Measurements from ENCODE around the gene LONP1.

Gene LONP1

GRCh38 chr19:5684694-5685430 is 35.1 kb downstream of the LONP1 start:
- Histone ChIP-seq H3K36me3 (ENCODE audit: insufficient read depth, insufficient read length, low read length) (no peaks in the 10 kb centered on the region), H3K4me3 (ENCODE audit: insufficient read length, low read depth) (no peak overlapping the region)
- TF ChIP-seq SUZ12 (IDR thresholded peaks at IDR 0.05; ENCODE audit: extremely low read depth, insufficient read depth, insufficient read length) (no peak), ZNF274 (IDR thresholded peaks at IDR 0.05; ENCODE audit: low read depth, low read length) (no peak), YY1 (IDR thresholded peaks at IDR 0.05; ENCODE audit: insufficient read depth, insufficient read length) (no peak)

GRCh38 chr19:5683177-5683886 is 36.6 kb downstream of the LONP1 start:
- Histone ChIP-seq H3K9me3 (ENCODE audit: insufficient read depth, low read length) (no peaks in the 10 kb centered on the region), H3K36me3 (ENCODE audit: insufficient read depth, insufficient read length, low read length) (peaks cover 1% of the 10 kb centered on the region), H3K9ac (ENCODE audit: insufficient read length, low read depth) (no peak overlapping the region), H3K4me1 (ENCODE audit: insufficient read depth, insufficient read length) (peaks cover 18% of the 10 kb centered on the region), H3K4me3 (ENCODE audit: insufficient read length, low read depth) (no peak overlapping the region), H3K27me3 (ENCODE audit: insufficient read depth, insufficient read length) (no peaks in the 10 kb centered on the region)
- DNase-seq (ENCODE audit: low read depth, low spot score): no peak
- TF ChIP-seq YY1 (IDR thresholded peaks at IDR 0.05; ENCODE audit: insufficient read depth, insufficient read length) (no peak), SUZ12 (IDR thresholded peaks at IDR 0.05; ENCODE audit: extremely low read depth, insufficient read depth, insufficient read length) (no peak), ZNF274 (IDR thresholded peaks at IDR 0.05; ENCODE audit: low read depth, low read length) (no peak)

More at GRCh38 chr19:5684694-5685430, 35.1 kb downstream of the LONP1 start:
- peaks cover 18% of the 10 kb centered on the region for H3K4me1 ChIP-seq (ENCODE audit: insufficient read depth, insufficient read length)
- no peaks in the 10 kb centered on the region for H3K27me3 ChIP-seq (ENCODE audit: insufficient read depth, insufficient read length)
- DNase-seq (ENCODE audit: low read depth, low spot score): no peak
- H3K9ac ChIP-seq (ENCODE audit: insufficient read length, low read depth): no peak overlapping the region
- H3K9me3 ChIP-seq (ENCODE audit: insufficient read depth, low read length): no peaks in the 10 kb centered on the region

- H3K4me1 ChIP-seq (ENCODE audit: insufficient read depth, insufficient read length): peaks cover 11% of the 10 kb centered on the region
- H3K27me3 ChIP-seq (ENCODE audit: insufficient read depth, insufficient read length): no peaks in the 10 kb centered on the region
- DNase-seq (ENCODE audit: low read depth, low spot score): no peak
- TF ChIP-seq YY1 (IDR thresholded peaks at IDR 0.05; ENCODE audit: insufficient read depth, insufficient read length) (no peak), SUZ12 (IDR thresholded peaks at IDR 0.05; ENCODE audit: extremely low read depth, insufficient read depth, insufficient read length) (no peak), ZNF274 (IDR thresholded peaks at IDR 0.05; ENCODE audit: low read depth, low read length) (no peak)
- peaks cover 14% of the 10 kb centered on the region for H3K36me3 ChIP-seq (ENCODE audit: insufficient read depth, insufficient read length, low read length)
- no peak overlapping the region for H3K4me3 ChIP-seq (ENCODE audit: insufficient read length, low read depth)
- H3K9ac ChIP-seq (ENCODE audit: insufficient read length, low read depth): no peak overlapping the region
- no peaks in the 10 kb centered on the region for H3K9me3 ChIP-seq (ENCODE audit: insufficient read depth, low read length)
Observed at GRCh38 chr19:5682107-5682482, 37.9 kb downstream of the LONP1 start.

GRCh38 chr19:5681391-5682106 is 38.4 kb downstream of the LONP1 start:
- peak overlapping the region; percentile 84 for H3K9ac ChIP-seq (ENCODE audit: insufficient read length, low read depth)
- TF ChIP-seq ZNF274 (IDR thresholded peaks at IDR 0.05; ENCODE audit: low read depth, low read length): no peak
- TF ChIP-seq SUZ12 (IDR thresholded peaks at IDR 0.05; ENCODE audit: extremely low read depth, insufficient read depth, insufficient read length): no peak
- TF ChIP-seq YY1 (IDR thresholded peaks at IDR 0.05; ENCODE audit: insufficient read depth, insufficient read length): no peak
- peak overlapping the region; percentile 92 for H3K4me3 ChIP-seq (ENCODE audit: insufficient read length, low read depth)
- no peaks in the 10 kb centered on the region for H3K27me3 ChIP-seq (ENCODE audit: insufficient read depth, insufficient read length)
- H3K9me3 ChIP-seq (ENCODE audit: insufficient read depth, low read length): no peaks in the 10 kb centered on the region
- H3K4me1 ChIP-seq (ENCODE audit: insufficient read depth, insufficient read length): peaks cover 11% of the 10 kb centered on the region
- no peak for DNase-seq (ENCODE audit: low read depth, low spot score)
- H3K36me3 ChIP-seq (ENCODE audit: insufficient read depth, insufficient read length, low read length): peaks cover 19% of the 10 kb centered on the region

- Histone ChIP-seq H3K9ac (ENCODE audit: insufficient read length, low read depth) (peak within 1 kb of the TSS; percentile 85), H3K4me3 (ENCODE audit: insufficient read length, low read depth) (peak within 1 kb of the TSS; percentile 92), H3K9me3 (ENCODE audit: insufficient read depth, low read length) (no peaks in the 10 kb centered on the region), H3K27me3 (ENCODE audit: insufficient read depth, insufficient read length) (no peaks in the 10 kb centered on the region), H3K36me3 (ENCODE audit: insufficient read depth, insufficient read length, low read length) (peaks cover 27% of the 10 kb centered on the region), H3K4me1 (ENCODE audit: insufficient read depth, insufficient read length) (peaks cover 8% of the 10 kb centered on the region)
- peak; percentile 51 for TF ChIP-seq YY1 (IDR thresholded peaks at IDR 0.05; ENCODE audit: insufficient read depth, insufficient read length)
- no peak for TF ChIP-seq SUZ12 (IDR thresholded peaks at IDR 0.05; ENCODE audit: extremely low read depth, insufficient read depth, insufficient read length)
- TF ChIP-seq ZNF274 (IDR thresholded peaks at IDR 0.05; ENCODE audit: low read depth, low read length): no peak
- peak; percentile 98 for DNase-seq (ENCODE audit: low read depth, low spot score)
Observed at GRCh38 chr19:5680437-5681368, 39.2 kb downstream of the LONP1 start, which contains the start of the genes HSD11B1L and MICOS13. Gene HSD11B1L, plus strand, starts transcription at chr19:5681027. Its CDS starts 3,806 bp downstream, at chr19:5684833. Gene MICOS13, minus strand, starts transcription at chr19:5680516. Its CDS starts 30 bp downstream, at chr19:5680486.

- Histone ChIP-seq H3K36me3 (ENCODE audit: insufficient read depth, insufficient read length, low read length) (peaks cover 33% of the 10 kb centered on the region), H3K27me3 (ENCODE audit: insufficient read depth, insufficient read length) (no peaks in the 10 kb centered on the region), H3K9ac (ENCODE audit: insufficient read length, low read depth) (peak overlapping the region; percentile 85), H3K9me3 (ENCODE audit: insufficient read depth, low read length) (no peaks in the 10 kb centered on the region), H3K4me3 (ENCODE audit: insufficient read length, low read depth) (peak overlapping the region; percentile 92), H3K4me1 (ENCODE audit: insufficient read depth, insufficient read length) (peaks cover 8% of the 10 kb centered on the region)
- no peak for TF ChIP-seq YY1 (IDR thresholded peaks at IDR 0.05; ENCODE audit: insufficient read depth, insufficient read length)
- TF ChIP-seq ZNF274 (IDR thresholded peaks at IDR 0.05; ENCODE audit: low read depth, low read length): no peak
- TF ChIP-seq SUZ12 (IDR thresholded peaks at IDR 0.05; ENCODE audit: extremely low read depth, insufficient read depth, insufficient read length): no peak
- no peak for DNase-seq (ENCODE audit: low read depth, low spot score)
Observed at GRCh38 chr19:5680084-5680436, 39.9 kb downstream of the LONP1 start.
